Measurements from ENCODE around the gene TSPYL4. TPM values are rescaled to one million over a fixed set of nuclear protein-coding genes. Genes with fewer than 3 reads are reported as not detected.

Gene TSPYL4
- total and polyA plus RNA-seq, 2 donors (not counting 1 experiment from before 2014, with no cell fraction given), result 20.6 to 21.4 TPM

GRCh38 chr6:116258520-116258919, 4.6 kb upstream of the TSPYL4 start:
- H3K4me1 ChIP-seq (ENCODE audit: control insufficient read depth in 2 of 2, insufficient read depth in 2 of 2, low read length in 2 of 2), result peaks cover 5 to 7% of the 10 kb centered on the region in 2 donors
- H3K27ac ChIP-seq (ENCODE audit: low read length in 2 of 2), result no peak overlapping the region
- no peaks in the 10 kb centered on the region for H3K9me3 Mint-ChIP-seq (ENCODE audit: insufficient read depth)
- H3K4me1 Mint-ChIP-seq, result peaks cover 14% of the 10 kb centered on the region
- H3K9me3 ChIP-seq (ENCODE audit: control extremely low read depth in 1 of 3, control insufficient read depth in 2 of 3, insufficient read depth in 1 of 3, low read length in 2 of 3), result peaks cover 0 to 6% (median 1%) of the 10 kb centered on the region in 3 donors
- no peak overlapping the region for H2AFZ ChIP-seq (ENCODE audit: insufficient read depth, low read depth, low read length, poor library complexity, severe bottlenecking)
- DNase-seq, result no peak
- POLR2A ChIA-PET, result no interaction called here
- ATAC-seq (ENCODE audit: low read depth), result no peak
- H3K27ac Mint-ChIP-seq, result no peak overlapping the region
- H3K4me3 ChIP-seq (ENCODE audit: control extremely low read depth in 1 of 5, extremely low read depth in 1 of 5, insufficient read depth in 1 of 5, low read depth in 2 of 5, low read length in 4 of 5), result no peak overlapping the region
- H4K20me1 ChIP-seq (ENCODE audit: control insufficient read depth, insufficient read depth, low read length, poor library complexity, severe bottlenecking), result no peaks in the 10 kb centered on the region
- H3K36me3 ChIP-seq (replicated peaks in 1 of 2; ENCODE audit: control extremely low read depth in 1 of 2, control insufficient read depth in 1 of 2, extremely low read depth in 1 of 2, insufficient read depth in 2 of 2, low read length in 1 of 2), result no peaks in the 10 kb centered on the region
- intact Hi-C loops (cut with micrococcal nuclease), result no loop called here
- CTCF ChIA-PET, result interaction anchor here (1.0 to 2.5 kb wide), 2 partner anchors 10 to 30 kb away, joined by 4 to 11 read pairs; no protein-coding TSS in a partner anchor
- peaks cover 19% of the 10 kb centered on the region for H3K79me2 ChIP-seq (ENCODE audit: control insufficient read depth, insufficient read depth, low read length)
- H3K27me3 ChIP-seq (replicated peaks in 1 of 4; ENCODE audit: control extremely low read depth in 1 of 4, control insufficient read depth in 3 of 4, insufficient read depth in 4 of 4, low read length in 3 of 4), result no peaks in the 10 kb centered on the region
- H3K27me3 Mint-ChIP-seq, result no peaks in the 10 kb centered on the region
- TF ChIP-seq EZH2 (IDR thresholded peaks at IDR 0.05; ENCODE audit: borderline replicate concordance, insufficient read depth, low read depth, low read length, poor library complexity, severe bottlenecking), result no peak
- no peak overlapping the region for H3K4me2 ChIP-seq (replicated peaks; ENCODE audit: low read depth, low read length, poor library complexity, severe bottlenecking)
- no peak overlapping the region for H3K4me3 Mint-ChIP-seq
- over 99% methylated on average over 18 of the region's 18 CpGs for WGBS (ENCODE audit: insufficient coverage)
- no peak overlapping the region for H3K9ac ChIP-seq (ENCODE audit: low read length)

GRCh38 chr6:116256694-116257093, 2.8 kb upstream of the TSPYL4 start:
- Histone ChIP-seq H3K9me3 (ENCODE audit: control extremely low read depth in 1 of 3, control insufficient read depth in 2 of 3, insufficient read depth in 1 of 3, low read length in 2 of 3) (no peaks in the 10 kb centered on the region), H4K20me1 (ENCODE audit: control insufficient read depth, insufficient read depth, low read length, poor library complexity, severe bottlenecking) (no peaks in the 10 kb centered on the region), H3K79me2 (ENCODE audit: control insufficient read depth, insufficient read depth, low read length) (peaks cover 31% of the 10 kb centered on the region), H3K4me3 (ENCODE audit: control extremely low read depth in 1 of 5, extremely low read depth in 1 of 5, insufficient read depth in 1 of 5, low read depth in 2 of 5, low read length in 4 of 5) (no peak overlapping the region), H3K4me2 (replicated peaks; ENCODE audit: low read depth, low read length, poor library complexity, severe bottlenecking) (no peak overlapping the region), H3K9ac (ENCODE audit: low read length) (no peak overlapping the region), H3K27ac (ENCODE audit: low read length in 2 of 2) (no peak overlapping the region), H3K4me1 (ENCODE audit: control insufficient read depth in 2 of 2, insufficient read depth in 2 of 2, low read length in 2 of 2) (peaks cover 21 to 25% of the 10 kb centered on the region in 2 donors), H3K27me3 (replicated peaks in 1 of 4; ENCODE audit: control extremely low read depth in 1 of 4, control insufficient read depth in 3 of 4, insufficient read depth in 4 of 4, low read length in 3 of 4) (no peaks in the 10 kb centered on the region), H2AFZ (ENCODE audit: insufficient read depth, low read depth, low read length, poor library complexity, severe bottlenecking) (no peak overlapping the region), H3K36me3 (replicated peaks in 1 of 2; ENCODE audit: control extremely low read depth in 1 of 2, control insufficient read depth in 1 of 2, extremely low read depth in 1 of 2, insufficient read depth in 2 of 2, low read length in 1 of 2) (no peaks in the 10 kb centered on the region)
- intact Hi-C loops (cut with micrococcal nuclease), result no loop called here
- ChIA-PET POLR2A (no interaction called here), CTCF (interaction anchor here (1.0 kb wide), 1 partner anchor 35 kb away, joined by 3 read pairs; no protein-coding TSS in a partner anchor)
- Mint-ChIP-seq H3K27ac (no peak overlapping the region), H3K9me3 (ENCODE audit: insufficient read depth) (no peaks in the 10 kb centered on the region), H3K4me3 (no peak overlapping the region), H3K27me3 (no peaks in the 10 kb centered on the region), H3K4me1 (peaks cover 19% of the 10 kb centered on the region)
- DNase-seq (no peak), ATAC-seq (ENCODE audit: low read depth) (no peak)
- no CpG with 5 or more reads among the region's 1 CpG for WGBS (ENCODE audit: insufficient coverage)
- TF ChIP-seq EZH2 (IDR thresholded peaks at IDR 0.05; ENCODE audit: borderline replicate concordance, insufficient read depth, low read depth, low read length, poor library complexity, severe bottlenecking) (no peak), CTCF (IDR thresholded peaks at IDR 0.05) (no peak)
